Ectodermal cell (in vitro differentiated cells): ENCODE measurements around the gene FAM72D.
"Not testable (repeated sequence)": the region's sequence is repeated elsewhere in the genome, so short reads cannot be mapped to it uniquely, and the experiment has no call there.

Experiments used
- H3K27ac ChIP-seq: 2 replicates; pipeline ENCODE4 v1.7.0; 2013; ENCODE audit warnings: mild to moderate bottlenecking, low read depth, low read length; ENCODE audit not compliant: insufficient read depth, poor library complexity, severe bottlenecking
- H3K27me3 ChIP-seq: 2 replicates; pipeline ENCODE4 v1.7.0; 2013; ENCODE audit warnings: mild to moderate bottlenecking, low read length; ENCODE audit not compliant: insufficient read depth, control insufficient read depth, poor library complexity, severe bottlenecking
- H3K36me3 ChIP-seq: one replicate; pipeline ENCODE4 v1.7.0; 2013; ENCODE audit warnings: low read length; ENCODE audit not compliant: control insufficient read depth, insufficient read depth
- H3K4me1 ChIP-seq: one replicate; pipeline ENCODE4 v1.7.0; 2013; ENCODE audit warnings: low read length; ENCODE audit not compliant: control insufficient read depth, insufficient read depth
- H3K4me3 ChIP-seq: 2 replicates; pipeline ENCODE4 v1.7.0; 2013; ENCODE audit warnings: low read depth, low read length, control low read depth; ENCODE audit not compliant: insufficient read depth
- H3K9me3 ChIP-seq: 2 replicates; pipeline ENCODE4 v1.7.0; 2013; ENCODE audit warnings: mild to moderate bottlenecking, low read length, moderate library complexity; ENCODE audit not compliant: control insufficient read depth
- WGBS, 2 experiments: methylation state at CpG; one replicate each; pipeline ENCODE4 v1.1.7; 2013; ENCODE audit warnings: missing lambda C conversion rate in 2 of 2; 5-methylcytosine and 5-hydroxymethylcytosine counted together

Gene FAM72D

DNA sequence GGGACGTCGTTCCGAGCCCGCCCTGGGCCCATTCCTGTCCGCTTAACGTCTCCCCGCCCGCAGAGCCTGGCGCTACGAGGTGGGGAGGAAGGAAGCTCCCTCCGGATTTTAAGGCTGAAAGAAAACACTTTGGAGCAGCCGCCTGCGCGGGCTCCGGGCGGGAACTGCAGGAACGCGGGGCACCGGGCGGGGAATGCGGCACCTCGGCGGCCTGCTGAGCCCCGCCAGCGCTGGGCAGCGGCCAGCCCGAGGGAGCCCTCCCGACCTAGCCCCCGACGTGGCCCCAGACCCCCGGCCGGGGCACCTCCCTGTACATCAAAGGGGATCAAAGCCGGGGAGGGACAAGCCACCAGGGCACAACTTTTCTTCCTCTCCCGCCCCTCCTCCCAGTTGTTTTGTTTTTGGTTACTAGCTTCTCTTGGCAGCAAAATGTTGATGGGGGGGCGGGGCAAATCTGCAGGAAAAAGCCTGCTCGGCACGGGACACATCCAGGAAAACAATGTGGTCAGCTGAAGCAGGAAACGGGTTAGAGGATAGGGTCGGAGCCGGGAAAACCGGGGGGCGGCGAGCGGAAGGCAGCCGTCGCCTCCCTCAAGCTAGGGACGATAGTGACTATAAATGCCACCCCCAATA lies 2.1 kb upstream of the FAM72D start:
- not testable (repeated sequence) for H3K9me3 ChIP-seq, H3K4me1 ChIP-seq, H3K27ac ChIP-seq, H3K27me3 ChIP-seq, H3K36me3 ChIP-seq
- 0 to 2% methylated on average over 17 to 20 of the region's 47 CpGs for WGBS, 2 experiments
- H3K4me3 ChIP-seq: peak overlapping the region; percentile 26

DNA sequence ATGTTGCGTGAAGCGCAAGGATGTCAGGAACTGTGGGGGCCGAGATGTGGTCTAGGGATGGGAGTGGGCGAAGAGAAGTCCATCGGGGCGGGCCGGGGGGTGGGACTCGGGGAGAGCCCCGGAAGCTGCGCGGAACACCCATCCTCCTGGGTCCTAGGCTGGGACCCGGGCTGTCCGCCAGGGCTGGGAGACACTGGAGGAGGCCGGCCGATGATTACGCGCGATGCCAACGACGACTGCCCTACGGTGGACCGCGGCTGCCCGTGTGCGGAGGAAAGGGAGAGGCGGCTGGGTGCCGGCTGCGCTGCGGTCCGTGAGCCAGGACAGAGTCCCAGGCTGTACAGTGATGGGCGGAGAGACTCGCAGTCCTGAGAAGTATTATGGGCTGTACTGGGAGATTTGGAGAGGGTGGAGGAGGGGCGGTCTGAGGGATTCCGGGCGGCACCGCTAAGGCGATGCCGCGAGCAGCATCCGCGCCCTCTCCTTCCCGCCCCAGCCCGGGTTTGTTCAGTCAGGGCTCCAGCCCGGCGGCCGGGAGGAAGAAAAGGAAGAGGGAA lies 1.0 kb upstream of the FAM72D start:
- WGBS, 2 experiments: 0 to 1% methylated on average over 9 to 11 of the region's 46 CpGs
- H3K4me3 ChIP-seq: peak overlapping the region; percentile 23

DNA sequence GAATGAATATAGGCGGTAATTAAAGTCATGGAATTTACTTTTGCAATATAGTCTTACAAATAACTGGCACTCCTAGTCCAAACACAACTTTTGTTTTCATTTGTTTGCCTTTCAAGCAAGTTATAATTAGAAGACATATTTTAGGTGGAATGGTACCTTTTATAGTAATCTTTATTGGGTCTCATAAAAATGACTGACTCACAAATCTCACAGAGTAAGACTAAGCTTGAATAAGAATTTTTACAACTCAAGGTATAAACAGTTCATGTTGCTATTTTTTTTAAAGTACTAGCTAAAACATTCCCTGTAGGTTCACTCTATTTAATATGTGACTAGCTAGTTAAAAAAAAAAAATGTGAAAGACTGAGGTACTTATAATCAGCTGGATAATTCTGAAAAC lies 6.0 kb downstream of the FAM72D start:
- no CpG with 5 or more reads among the region's 1 CpG for WGBS, 2 experiments
- H3K36me3 ChIP-seq, H3K4me3 ChIP-seq, H3K9me3 ChIP-seq, H3K27ac ChIP-seq, H3K4me1 ChIP-seq, H3K27me3 ChIP-seq: not testable (repeated sequence)

More for the DNA sequence above, 1.0 kb upstream of the FAM72D start:
- H3K27ac ChIP-seq, H3K9me3 ChIP-seq, H3K27me3 ChIP-seq, H3K36me3 ChIP-seq, H3K4me1 ChIP-seq: not testable (repeated sequence)

DNA sequence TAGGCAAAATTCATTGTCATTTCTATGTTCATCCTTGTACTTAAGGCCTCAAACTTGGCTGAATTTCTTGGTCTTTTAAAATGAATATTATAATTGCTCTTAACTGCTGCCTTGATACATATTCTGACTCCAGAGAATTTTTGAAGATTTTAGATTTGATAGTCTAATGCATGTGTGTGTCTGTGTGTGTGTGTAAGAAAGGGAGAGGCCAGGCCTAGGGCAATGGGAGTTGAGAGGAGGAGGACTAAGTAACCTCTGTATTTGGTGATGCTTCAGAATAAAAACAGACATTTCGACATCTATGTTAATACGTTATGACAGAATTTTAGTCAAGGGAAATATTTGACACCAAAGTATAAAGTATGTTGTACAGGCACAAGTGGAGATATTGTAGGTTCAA lies 7.5 kb downstream of the FAM72D start:
- H3K27me3 ChIP-seq, H3K9me3 ChIP-seq, H3K27ac ChIP-seq, H3K36me3 ChIP-seq, H3K4me3 ChIP-seq, H3K4me1 ChIP-seq: not testable (repeated sequence)
- WGBS, 2 experiments: no CpG with 5 or more reads among the region's 2 CpGs

DNA sequence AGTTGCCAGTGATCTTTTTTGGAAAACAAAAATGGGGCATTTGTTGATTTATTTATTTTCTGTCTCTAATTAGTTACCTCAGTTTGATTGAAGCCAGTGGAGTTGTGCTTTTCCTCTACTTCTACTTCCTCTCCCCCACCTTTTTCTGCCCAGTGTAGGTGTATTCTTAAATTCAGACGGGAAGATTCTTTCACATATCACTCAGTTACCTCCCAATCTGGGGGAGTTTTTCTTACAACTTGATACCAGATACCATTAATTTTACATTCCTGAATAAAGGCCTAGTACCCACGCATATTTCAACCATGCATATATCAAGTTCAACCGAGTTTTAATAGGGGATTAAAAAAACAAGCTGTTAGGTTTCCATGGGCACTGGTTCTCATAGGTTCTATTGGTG lies 15.9 kb downstream of the FAM72D start:
- not testable (repeated sequence) for H3K9me3 ChIP-seq, H3K27me3 ChIP-seq, H3K36me3 ChIP-seq, H3K27ac ChIP-seq, H3K4me3 ChIP-seq, H3K4me1 ChIP-seq
- WGBS, 2 experiments: no CpG with 5 or more reads among the region's 3 CpGs

DNA sequence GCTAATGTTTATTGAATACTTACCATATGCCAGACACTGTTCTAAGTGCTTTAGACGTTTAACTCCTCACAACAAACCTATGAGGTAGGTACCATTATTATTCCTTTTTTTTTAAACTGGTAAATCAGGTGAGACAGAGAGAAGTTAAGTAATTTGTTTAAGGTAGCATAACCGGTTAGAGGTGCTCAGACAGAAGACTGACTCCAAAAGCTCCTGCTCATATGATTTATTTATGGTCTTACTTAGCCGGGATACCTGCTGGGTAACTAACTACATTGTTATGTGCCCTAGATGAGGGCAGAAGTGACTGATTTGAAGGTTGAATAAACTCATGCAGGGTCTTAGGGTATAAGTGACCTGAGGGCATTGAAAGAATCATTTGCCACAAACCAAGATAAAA lies 16.9 kb downstream of the FAM72D start:
- no CpG with 5 or more reads among the region's 3 CpGs for WGBS, 2 experiments
- H3K36me3 ChIP-seq, H3K9me3 ChIP-seq, H3K4me3 ChIP-seq, H3K4me1 ChIP-seq, H3K27me3 ChIP-seq, H3K27ac ChIP-seq: not testable (repeated sequence)

DNA sequence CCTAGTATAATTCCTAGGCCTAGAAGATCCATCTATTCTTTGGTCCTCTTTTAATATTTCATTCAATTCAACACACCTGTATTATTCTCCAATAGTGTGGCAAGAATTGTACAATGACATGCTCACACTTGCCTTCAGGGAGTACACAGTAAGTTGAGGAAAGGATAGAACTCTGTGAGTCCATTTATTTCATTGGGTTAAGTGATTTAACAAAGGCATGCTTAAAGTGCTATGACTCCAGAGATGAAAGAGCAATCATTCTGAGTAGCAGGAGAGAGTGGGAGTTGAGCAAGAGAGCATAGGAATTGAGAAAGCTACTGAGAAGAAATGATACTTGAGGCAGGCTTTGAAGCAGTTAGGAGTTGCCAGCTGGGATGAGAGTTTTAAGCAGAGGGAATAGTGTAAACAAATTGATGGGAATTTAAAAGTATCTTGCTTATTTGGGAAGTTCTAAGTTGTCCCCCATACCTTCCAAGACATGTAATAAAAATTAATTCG lies 18.8 kb downstream of the FAM72D start:
- not testable (repeated sequence) for H3K27ac ChIP-seq, H3K4me1 ChIP-seq, H3K9me3 ChIP-seq, H3K4me3 ChIP-seq, H3K36me3 ChIP-seq, H3K27me3 ChIP-seq
- WGBS, 2 experiments: no CpG with 5 or more reads among the region's 1 CpG

DNA sequence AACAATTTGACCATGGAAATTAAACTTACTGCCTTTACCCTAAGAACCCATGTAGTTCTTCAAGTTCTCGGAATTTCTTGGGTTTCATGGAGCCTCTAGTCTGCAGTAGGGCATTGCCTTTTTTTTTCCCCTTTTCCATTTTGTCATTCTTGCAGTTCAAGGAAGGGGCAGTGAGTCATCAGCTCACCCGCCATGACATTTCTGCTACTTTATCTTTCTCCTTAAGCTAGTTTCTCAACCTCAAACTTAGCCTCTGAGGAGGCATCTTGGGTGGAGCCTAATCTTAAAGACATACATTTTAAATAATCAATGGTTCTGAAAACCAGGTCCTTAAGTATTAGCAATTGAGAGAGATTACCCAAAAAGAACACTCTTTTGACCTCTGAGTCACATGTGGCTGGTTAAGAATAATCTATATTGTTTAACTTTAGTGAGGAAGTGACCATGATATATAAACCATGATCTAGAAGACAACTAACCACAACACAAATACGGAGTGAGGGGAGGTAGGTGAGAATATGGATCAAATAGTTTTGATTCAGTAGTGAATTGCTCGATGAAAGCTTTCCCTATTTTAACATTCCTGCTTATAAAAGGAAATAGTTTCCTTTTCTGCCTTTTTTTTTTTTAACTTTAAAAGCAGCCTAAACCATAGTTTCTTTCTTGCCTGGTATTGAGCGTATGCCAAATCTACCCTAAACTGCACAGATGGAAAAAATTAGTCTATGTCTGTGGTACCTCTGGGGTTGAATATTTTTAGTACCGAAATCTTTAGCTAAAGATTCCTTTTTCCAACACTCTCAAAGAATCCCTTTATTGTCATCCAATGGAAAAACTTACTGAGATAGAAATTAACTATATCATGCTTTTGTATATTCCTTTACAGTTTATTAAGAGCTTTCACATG lies 20.1 kb downstream of the FAM72D start:
- not testable (repeated sequence) for H3K27me3 ChIP-seq, H3K4me1 ChIP-seq, H3K4me3 ChIP-seq, H3K36me3 ChIP-seq, H3K27ac ChIP-seq, H3K9me3 ChIP-seq
- WGBS, 2 experiments: no CpG with 5 or more reads among the region's 6 CpGs

DNA sequence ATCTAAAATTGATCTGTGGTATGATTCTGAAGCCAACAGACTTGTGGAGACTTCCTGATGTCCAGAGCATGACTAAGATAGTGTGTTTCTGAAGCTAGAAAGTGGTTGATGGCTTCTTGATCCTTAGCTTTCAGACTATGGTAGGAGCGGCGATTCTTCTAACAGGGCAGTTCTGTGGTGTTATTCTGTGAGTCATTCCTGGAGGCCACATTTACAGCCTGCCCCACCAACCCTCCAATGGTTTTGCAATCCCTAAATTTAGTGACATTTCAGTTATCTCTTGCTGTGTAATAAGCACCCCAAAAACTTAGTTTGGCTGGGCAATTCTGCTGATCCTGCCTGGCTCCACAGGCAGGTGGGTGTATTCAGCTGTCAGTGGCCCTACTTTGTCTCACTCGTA lies 24.1 kb downstream of the FAM72D start:
- WGBS, 2 experiments: no CpG with 5 or more reads among the region's 3 CpGs
- H3K27me3 ChIP-seq, H3K4me3 ChIP-seq, H3K27ac ChIP-seq, H3K9me3 ChIP-seq, H3K4me1 ChIP-seq, H3K36me3 ChIP-seq: not testable (repeated sequence)

DNA sequence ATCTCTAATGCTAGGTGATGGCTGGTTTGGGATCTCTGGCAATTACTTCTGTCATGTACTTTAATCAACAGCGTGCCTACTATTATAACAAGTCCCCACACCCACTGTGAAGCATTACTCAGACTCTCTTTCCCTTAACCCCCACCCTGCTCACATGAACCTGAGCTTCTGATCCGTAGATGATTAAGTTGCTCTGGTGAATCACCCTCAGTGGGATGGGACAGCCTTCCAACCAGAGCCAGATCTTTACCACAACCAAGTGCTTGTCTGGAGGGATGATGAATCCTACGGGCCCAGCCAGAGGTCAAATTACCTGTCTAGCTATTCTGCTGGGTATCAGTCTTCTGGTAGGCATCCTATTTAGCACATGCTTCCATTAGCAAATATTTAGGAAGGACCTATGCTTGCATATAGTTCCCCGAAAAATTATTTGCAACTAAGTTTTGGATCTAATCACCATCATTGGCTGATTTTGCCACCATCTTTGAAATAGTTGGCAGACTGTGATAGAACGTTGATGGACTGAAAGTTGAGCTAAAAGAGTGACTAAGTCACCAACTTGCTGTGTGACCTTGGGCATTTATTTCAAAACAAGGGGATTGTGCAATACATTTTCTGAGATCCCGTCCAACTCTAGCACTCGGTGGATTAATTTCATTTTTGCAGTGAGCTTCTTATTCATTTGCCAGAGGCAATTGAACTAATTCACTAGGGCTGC lies 26.7 kb downstream of the FAM72D start:
- not testable (repeated sequence) for H3K27me3 ChIP-seq, H3K36me3 ChIP-seq, H3K4me1 ChIP-seq, H3K4me3 ChIP-seq, H3K9me3 ChIP-seq, H3K27ac ChIP-seq
- WGBS, 2 experiments: no CpG with 5 or more reads among the region's 7 CpGs
